Fibroblast of gingiva (primary cell): ENCODE results near the gene KIF18A.

Experiments
- DNase-seq: peaks from one replicate; pipeline ENCODE4 v3.0.0-alpha.2; 2011; ENCODE audit warnings: low read depth

Gene KIF18A

GRCh38 chr11:28043930-28044709, 63.8 kb downstream of the KIF18A start:
- DNase-seq: no peak

GRCh38 chr11:28040384-28040783, 67.6 kb downstream of the KIF18A start:
- DNase-seq: no peak

- DNase-seq: peak; percentile 1
These were observed 69.2 kb downstream of the KIF18A start for GRCh38 chr11:28038775-28039174.

GRCh38 chr11:28026634-28027290, 81.2 kb downstream of the KIF18A start:
- DNase-seq: no peak

- DNase-seq: no peak
These were observed 90.1 kb downstream of the KIF18A start for GRCh38 chr11:28017816-28018215.

- no peak for DNase-seq
These were observed 96.1 kb downstream of the KIF18A start for GRCh38 chr11:28011813-28012212.

GRCh38 chr11:28009996-28010395, 98.0 kb downstream of the KIF18A start:
- DNase-seq: peak; percentile 45

- peak; percentile 68 for DNase-seq
These were observed 98.6 kb downstream of the KIF18A start for GRCh38 chr11:28009388-28009787.

GRCh38 chr11:28003615-28004014, 104.3 kb downstream of the KIF18A start:
- no peak for DNase-seq

- no peak for DNase-seq
These were observed 109.4 kb downstream of the KIF18A start for GRCh38 chr11:27998552-27998951.

GRCh38 chr11:27997344-27997743, 110.6 kb downstream of the KIF18A start:
- DNase-seq: no peak

GRCh38 chr11:27996066-27996465, 111.9 kb downstream of the KIF18A start:
- no peak for DNase-seq

- DNase-seq: peak; percentile 83
These were observed 112.9 kb downstream of the KIF18A start for GRCh38 chr11:27995083-27995482.

- peak; percentile 53 for DNase-seq
These were observed 116.2 kb downstream of the KIF18A start for GRCh38 chr11:27991736-27992135.

GRCh38 chr11:27977527-27977926, 130.4 kb downstream of the KIF18A start:
- DNase-seq: no peak

GRCh38 chr11:27977031-27977430, 130.9 kb downstream of the KIF18A start:
- no peak for DNase-seq

- peak; percentile 18 for DNase-seq
These were observed 131.7 kb downstream of the KIF18A start for GRCh38 chr11:27976262-27976661.

- DNase-seq: peak; percentile 33
These were observed 134.0 kb downstream of the KIF18A start for GRCh38 chr11:27973851-27974536.

GRCh38 chr11:27972522-27973170, 135.3 kb downstream of the KIF18A start:
- no peak for DNase-seq

- no peak for DNase-seq
These were observed 136.8 kb downstream of the KIF18A start for GRCh38 chr11:27971171-27971570.
